Measurements from ENCODE around the gene ARL15. TPM values are rescaled to one million over a fixed set of nuclear protein-coding genes. Genes with fewer than 3 reads are reported as not detected.

Gene ARL15
- total and polyA plus RNA-seq, 2 of the 8 experiments (the other 6 are each of a cell fraction or from before 2014, with no cell fraction given), result 9.9 to 21.2 TPM

- TF ChIP-seq CHD7 (IDR thresholded peaks at IDR 0.05; ENCODE audit: insufficient replicate concordance, low read length), result no peak
- TF ChIP-seq SIX5 (IDR thresholded peaks at IDR 0.05; ENCODE audit: low read depth, low read length), result no peak
- no peak for TF ChIP-seq TBP (IDR thresholded peaks at IDR 0.05; ENCODE audit: low read depth, low read length)
- no peak for TF ChIP-seq ASH2L (IDR thresholded peaks at IDR 0.05; ENCODE audit: low read length)
- no peak for TF ChIP-seq SRF (IDR thresholded peaks at IDR 0.05; ENCODE audit: low read depth, low read length)
Observed at GRCh38 chr5:54309276-54309675, 1.1 kb downstream of the ARL15 start (continued).

Measured in H1 (cell line).